ENCODE data around the gene TMED10.

- TF ChIP-seq CTCF (IDR thresholded peaks at IDR 0.05) (no peak), YY1 (IDR thresholded peaks at IDR 0.05; ENCODE audit: low read depth) (no peak), TEAD4 (IDR thresholded peaks at IDR 0.05; ENCODE audit: borderline replicate concordance, insufficient read depth) (no peak), ZBTB33 (IDR thresholded peaks at IDR 0.05; ENCODE audit: borderline replicate concordance, low read depth) (no peak), RXRA (IDR thresholded peaks at IDR 0.05; ENCODE audit: borderline replicate concordance, low read depth) (no peak), RCOR1 (IDR thresholded peaks at IDR 0.05; ENCODE audit: low read length) (no peak)
Measured at GRCh38 chr14:75196064-75196463, 19.7 kb upstream of the TMED10 start.
